LHCN-M2 (cell line): ENCODE measurements around the gene MALT1. TPM values are rescaled to one million over a fixed set of nuclear protein-coding genes. Genes with fewer than 3 reads are reported as not detected.
"Not testable (repeated sequence)": the region's sequence is repeated elsewhere in the genome, so short reads cannot be mapped to it uniquely, and the experiment has no call there.

Source experiments
- DNase-seq: peaks from one replicate; pipeline ENCODE4 v3.0.0-alpha.2; 2012; ENCODE audit warnings: low read depth
- total RNA-seq: library from RNA; depleted of rRNA; stranded (reverse); fragments of >200 nt; gene quantifications from 2 replicates; pipeline ENCODE4 v1.2.3, GENCODE V29; 2014

MALT1 gene
- total RNA-seq, 1 experiment from 2014 or later = 20.5 TPM

DNA sequence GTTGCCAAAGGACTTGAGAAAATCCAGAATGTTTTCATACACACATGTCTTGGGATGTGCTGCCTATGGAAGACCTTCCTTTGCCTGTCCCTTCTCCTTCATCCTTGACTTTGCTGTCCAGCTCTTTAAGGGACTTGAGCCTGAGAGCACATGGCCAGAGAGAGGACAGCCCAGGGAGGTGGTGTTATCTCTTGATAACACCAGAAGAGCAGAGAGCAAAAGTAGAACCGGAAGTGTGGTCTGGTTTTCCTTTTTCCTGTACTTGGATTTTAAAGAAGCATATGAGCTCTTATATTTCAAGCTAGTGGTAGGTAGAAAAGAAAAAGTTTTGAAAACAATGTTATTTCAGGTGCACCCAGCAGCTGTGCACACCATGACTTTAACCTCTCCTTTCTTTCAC is 99.3 kb downstream of the MALT1 start:
- no peak for DNase-seq

- DNase-seq = no peak
These were observed 100.9 kb downstream of the MALT1 start for GRCh38 chr18:58772161-58772560.

- DNase-seq = peak; percentile 9
These were observed 104.8 kb downstream of the MALT1 start for GRCh38 chr18:58776084-58776483.

DNA sequence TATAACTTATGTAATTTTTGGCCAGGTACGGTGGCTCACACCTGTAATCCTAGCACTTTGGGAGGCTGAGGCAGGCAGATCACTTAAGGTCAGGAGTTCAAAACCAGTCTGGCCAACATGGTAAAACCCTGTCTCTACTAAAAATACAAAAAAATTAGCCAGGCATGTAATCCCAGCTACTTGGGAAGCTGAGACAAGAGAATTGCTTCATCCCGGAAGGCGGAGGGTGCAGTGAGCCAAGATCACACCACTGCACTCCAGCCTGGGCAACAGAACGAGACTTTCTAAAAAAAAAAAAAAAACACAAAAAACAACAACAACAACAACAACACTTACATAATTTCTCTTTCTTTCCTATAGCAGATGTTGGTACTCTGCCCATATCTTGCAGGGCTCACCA is 105.3 kb downstream of the MALT1 start:
- not testable (repeated sequence) for DNase-seq

GRCh38 chr18:58777471-58777870 is 106.2 kb downstream of the MALT1 start:
- DNase-seq = no peak

DNA sequence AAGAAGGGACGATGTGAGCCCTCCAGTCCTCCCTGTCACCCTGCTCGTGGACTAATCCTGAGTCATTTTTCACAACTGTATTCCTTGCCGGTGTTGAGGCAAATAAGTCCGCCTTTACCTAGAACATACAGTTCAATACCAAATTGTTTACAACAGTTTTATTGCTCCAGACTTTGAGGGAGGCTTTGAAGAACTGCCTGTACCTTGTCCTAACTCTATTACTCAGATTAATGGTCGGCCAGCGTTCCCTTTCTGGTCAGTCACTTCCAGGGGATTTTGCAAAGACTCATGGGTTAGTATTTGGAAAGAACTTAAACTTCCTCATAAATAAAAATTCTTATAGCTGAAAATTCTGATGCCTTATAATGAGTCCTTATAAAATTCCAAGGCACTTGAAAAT is 108.3 kb downstream of the MALT1 start:
- DNase-seq = no peak

DNA sequence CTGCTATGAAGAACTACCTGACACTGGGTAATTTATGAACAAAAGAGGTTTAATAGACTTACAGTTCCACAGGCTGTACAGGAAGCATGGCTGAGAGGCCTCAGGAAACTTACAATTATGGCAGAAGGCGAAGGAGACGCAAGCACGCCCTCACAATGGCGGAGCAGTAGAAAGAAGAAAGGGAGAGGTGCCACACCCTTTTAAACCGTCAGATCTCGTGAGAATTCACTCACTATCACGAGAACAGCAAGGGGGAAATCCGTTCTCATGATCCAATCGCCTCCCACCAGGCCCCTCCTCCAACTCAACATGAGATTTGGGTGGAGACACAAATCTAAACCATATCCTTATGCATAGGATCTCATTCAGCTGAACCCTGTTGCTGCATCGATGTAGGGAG is 108.8 kb downstream of the MALT1 start:
- DNase-seq = no peak

- peak; percentile 72 for DNase-seq
These were observed 110.4 kb downstream of the MALT1 start for GRCh38 chr18:58781627-58782194.

DNA sequence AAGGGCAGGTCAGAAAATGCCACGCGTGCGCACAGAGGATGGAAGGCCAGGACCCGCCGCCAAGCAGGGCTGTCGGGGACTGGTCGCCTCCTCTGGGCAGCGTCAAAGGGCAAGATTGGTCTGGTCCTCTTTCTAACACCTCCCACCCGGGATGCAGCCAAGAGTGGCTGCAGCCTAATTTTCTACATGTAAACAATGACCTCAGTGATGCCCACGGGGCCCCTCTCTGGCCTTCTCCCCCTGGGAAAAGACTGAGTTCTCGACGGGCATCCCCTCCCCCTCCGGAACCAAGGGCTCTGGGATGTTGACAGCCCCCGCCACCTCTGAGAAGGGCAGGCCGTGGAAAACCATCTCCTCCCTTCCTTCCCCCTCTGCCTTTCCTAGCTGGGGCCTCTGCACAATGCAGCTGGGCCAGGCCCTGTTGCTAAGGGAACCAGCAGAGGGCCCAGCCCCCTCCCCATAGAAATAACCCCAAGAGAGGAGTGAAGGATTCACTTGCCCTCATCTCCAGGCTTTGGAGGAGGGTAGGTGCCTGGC is 113.4 kb downstream of the MALT1 start:
- no peak for DNase-seq

DNA sequence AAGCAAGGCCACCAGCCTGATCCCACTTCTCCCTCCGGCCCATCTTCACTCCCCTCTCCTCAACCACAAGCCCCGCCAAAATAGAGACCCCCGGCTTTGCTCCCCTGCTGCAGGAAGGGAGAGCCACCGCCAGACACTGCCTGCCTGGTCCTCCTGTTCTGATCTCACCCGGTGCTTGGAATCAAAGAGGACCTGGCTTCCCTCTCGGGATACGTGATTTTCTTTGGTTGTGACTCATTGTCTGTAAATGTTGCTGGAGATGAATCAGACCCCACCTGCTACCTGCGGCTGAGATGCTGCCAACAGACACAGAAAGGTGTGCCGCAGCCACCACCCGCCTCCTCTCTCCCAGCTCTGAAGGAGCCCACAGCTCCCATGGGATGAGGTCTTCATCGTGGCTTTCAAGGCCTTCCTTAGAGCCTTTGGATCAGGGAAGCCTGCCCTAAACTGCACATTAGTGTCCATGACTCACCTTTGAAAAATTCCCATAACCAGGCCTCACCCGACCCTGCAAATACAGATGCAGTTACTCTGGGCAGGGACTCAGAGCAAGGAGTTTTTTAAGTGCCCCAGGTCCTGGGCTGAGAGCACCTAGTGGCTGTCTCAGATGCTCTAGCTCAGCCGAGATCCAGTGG is 114.0 kb downstream of the MALT1 start:
- peak; percentile 80 for DNase-seq

DNA sequence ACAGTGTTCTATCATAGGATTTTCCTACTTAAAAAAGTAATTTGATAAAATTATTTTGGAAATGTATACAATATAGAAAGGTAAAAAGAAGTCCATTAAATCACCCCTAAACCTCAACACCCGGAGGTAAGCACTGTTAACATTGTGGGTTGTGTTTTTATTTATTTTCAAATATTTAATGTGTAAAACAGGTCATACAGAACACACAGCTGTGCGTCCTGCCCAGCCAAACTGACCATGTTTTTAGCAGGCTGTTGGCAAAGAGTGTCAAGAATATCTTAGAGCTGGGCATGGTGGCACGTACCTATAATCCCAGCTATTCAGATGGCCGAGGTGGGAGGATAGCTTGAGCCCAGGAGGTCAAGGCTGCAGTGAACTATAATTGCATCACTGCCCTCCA is 114.6 kb downstream of the MALT1 start:
- no peak for DNase-seq

DNA sequence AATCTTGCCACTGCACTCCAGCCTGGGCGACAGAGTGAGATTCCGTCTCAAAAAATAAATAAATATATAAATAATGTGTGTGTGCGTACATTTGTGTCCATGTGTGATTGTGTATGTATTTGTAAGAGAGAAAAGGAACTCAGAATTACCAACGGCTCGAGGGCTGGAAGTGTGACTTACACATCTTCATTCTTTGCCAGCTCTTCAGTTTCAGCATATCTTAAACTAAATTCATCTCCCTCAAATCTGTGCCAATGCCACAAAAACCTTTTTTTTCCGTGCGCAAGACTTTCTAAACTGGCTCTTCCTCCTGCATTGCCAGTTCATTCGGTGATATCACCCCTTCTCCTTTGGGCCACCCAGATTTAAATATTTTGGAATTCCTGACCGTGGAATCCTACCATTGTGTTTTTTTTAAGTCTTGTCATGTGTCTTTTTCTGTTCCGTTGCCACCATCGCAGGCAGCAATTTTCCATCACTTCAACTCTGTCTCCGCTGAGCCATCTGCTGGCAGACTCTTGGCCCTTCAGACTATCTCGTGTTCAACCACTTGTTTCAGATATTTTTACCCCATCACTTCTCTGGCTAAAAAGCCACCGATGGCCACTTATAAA is 116.4 kb downstream of the MALT1 start:
- DNase-seq = no peak

- DNase-seq = no peak
These were observed 117.2 kb downstream of the MALT1 start for GRCh38 chr18:58788470-58788869.

DNA sequence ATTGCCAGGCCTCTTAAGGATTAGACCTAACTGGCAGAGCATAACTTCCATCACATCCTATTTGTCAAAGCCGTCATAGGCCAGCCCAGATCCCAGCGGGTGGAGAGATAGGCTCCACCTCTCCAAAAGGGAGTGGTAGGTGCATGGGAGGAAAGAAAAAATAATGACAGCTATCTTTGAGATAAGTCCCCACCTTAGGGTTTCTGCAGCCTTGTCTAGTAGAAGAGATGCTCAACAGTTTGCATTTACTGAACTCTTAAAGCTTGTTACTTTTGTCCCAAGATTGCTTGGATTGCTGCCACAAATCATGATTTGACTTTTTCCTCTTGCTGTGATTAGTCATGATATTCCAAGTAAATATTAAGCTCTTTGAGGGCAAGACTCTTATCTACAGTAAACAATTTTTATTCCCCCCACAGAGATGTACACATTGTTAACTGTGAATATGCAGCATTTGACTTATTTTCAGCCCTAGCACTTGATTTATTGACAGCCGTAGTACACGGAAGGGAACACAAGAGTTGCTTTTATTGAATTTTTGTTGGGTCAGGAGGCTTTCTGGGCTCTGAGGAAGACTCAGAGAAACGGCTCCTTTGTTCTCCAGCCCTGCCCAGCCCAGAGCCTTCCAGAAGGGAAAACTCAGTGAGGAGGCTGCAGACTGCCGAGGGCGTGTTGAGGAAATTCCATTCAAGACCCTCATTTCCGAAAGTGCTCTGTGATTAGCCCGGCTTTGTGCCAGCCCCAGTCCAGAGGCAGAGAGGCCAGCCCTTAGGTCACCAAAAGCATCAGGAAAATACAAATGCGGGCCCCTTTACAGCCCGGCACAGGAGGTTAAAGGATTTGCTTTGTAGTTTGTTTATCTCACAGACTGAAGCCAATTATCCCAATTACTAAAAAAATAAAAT is 118.0 kb downstream of the MALT1 start:
- DNase-seq = no peak

DNA sequence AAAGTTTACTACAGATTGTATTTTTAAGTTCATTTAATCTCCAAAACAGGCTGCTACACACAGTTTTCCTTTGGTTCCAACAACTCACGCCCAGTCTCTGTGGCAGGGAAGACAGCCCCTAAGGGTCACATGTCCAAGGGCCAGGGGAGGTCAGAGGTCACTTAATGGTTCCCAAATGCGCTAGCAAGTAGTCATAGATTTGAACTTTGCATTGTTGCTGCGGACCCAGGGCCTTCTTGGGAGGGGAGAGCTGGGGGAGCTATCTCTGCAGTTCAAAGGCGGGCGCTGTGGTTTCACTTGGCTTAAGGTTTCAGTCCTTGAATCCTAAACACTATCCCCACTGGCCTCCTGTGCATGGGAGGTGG is 118.6 kb downstream of the MALT1 start:
- DNase-seq = no peak

GRCh38 chr18:58792086-58792485 is 120.8 kb downstream of the MALT1 start:
- no peak for DNase-seq

DNA sequence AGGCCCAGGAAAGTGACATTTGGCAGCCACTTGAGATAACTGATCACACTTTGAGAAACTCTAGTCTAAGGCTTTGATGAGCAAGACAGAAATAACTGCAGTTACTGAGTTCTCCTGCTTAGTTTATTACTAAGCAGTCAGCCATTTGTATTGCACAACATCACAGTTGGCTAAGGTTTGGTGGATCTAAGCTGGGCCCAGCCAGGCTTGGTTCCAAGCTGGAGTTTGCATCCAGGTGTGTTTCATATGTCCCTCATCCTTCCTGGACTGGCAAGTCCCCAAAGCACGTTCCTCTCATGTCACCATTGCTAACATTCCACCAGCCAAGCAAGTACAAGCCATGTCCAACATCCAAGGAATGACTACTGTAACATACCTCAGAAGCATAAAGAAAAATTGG is 122.1 kb downstream of the MALT1 start:
- DNase-seq = peak; percentile 44

GRCh38 chr18:58796220-58796619 is 125.0 kb downstream of the MALT1 start:
- DNase-seq = no peak

DNA sequence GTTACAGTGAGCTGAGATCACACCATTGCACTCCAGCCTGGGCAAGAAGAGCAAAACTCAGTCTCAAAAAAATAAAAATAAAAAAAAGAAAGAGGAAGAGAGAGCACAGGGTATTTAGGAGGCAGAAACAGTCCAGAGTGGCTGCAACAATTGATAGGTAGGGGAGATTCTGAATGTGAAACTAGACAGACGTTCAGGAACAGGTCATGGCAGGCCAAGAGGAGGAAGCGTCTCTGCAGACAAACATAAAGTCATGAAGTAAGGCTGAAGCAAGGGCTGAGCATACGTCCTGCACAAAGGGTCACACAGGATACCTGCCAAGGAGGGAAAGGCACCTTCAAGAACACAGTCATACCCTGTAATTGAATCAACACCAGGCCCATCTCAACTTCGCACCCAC is 129.3 kb downstream of the MALT1 start:
- DNase-seq = no peak

DNA sequence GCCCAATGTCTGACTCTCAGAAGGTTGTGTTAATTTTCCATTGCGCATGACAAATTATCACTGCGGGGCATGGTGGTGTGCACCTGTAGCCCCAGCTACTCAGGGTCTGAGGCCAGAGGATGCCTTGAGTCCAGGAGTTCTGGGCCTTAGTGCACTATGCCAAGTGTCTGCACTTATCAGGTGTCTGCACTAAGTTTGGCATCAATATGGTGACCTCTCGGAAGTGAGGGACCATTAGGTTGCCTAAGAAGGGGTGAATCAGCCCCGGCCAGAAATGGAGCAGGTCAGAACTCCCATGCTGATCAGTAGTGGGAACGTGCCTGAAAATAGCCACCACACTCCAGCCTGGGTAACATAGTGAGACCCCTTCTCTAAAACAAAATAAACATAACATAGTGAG is 131.7 kb downstream of the MALT1 start:
- no peak for DNase-seq

GRCh38 chr18:58803978-58804377 is 132.7 kb downstream of the MALT1 start:
- no peak for DNase-seq
